Measurements from ENCODE around the gene ECI1.
"Not testable (repeated sequence)": the region's sequence is repeated elsewhere in the genome, so short reads cannot be mapped to it uniquely, and the experiment has no call there.

The ECI1 gene

DNA sequence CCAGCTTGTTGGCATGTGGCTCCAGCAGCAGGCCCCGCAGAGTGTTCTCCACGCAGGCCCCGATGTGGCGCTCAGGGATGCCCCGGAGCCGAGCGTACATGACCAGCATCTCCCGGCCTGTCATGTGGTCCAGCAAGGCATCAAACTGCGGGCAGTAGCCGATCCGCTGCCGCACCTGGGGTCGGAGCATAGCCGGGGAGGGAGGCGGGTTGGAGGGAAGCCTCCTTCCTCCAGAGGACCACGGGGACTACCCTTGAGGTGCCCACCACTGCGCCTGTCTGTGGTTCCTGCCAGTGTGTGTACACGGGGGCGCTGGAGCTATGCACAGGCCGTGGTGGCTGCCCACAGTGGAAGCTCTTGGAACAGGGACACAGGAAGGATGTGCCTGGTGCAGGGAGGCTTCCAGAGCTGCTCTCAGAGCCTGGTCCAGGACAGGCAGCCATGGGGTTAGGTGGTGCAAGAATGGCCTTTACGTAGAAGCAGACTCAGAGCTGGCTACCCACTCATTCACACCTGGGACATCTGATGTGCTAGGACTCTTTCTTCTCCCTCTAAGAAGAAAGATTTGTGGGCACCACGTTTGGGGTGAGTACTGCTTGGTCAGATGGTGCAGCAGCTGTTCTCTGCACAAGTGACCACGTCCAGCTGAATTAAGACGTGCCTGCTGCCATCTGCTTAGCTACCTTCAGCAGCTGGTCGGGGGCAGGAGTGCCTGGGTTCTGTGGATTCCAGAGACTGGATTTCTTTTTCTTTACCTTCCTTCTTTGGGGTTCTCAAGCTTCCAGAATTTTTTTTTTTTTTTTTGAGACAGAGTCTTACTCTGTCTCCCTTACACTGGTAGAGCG, 27.8 kb upstream of the ECI1 start:
- DNase-seq: no peak

DNA sequence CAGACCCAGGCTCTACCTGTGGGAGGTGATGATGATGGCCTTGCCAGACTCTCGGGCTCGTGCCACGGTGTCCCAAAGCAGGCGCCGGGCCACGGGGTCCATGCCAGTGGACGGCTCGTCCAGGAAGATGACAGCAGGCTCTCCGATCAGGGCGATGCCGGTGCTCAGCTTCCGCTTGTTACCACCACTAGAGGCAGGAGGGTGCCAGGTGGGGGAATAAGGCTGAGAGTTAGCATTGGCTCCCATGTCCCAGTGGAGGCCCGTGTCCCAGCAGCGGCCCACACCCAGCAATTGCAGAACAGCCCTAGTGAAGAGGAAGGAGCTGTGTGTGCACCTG, 26.9 kb upstream of the ECI1 start:
- no peak for DNase-seq

DNA sequence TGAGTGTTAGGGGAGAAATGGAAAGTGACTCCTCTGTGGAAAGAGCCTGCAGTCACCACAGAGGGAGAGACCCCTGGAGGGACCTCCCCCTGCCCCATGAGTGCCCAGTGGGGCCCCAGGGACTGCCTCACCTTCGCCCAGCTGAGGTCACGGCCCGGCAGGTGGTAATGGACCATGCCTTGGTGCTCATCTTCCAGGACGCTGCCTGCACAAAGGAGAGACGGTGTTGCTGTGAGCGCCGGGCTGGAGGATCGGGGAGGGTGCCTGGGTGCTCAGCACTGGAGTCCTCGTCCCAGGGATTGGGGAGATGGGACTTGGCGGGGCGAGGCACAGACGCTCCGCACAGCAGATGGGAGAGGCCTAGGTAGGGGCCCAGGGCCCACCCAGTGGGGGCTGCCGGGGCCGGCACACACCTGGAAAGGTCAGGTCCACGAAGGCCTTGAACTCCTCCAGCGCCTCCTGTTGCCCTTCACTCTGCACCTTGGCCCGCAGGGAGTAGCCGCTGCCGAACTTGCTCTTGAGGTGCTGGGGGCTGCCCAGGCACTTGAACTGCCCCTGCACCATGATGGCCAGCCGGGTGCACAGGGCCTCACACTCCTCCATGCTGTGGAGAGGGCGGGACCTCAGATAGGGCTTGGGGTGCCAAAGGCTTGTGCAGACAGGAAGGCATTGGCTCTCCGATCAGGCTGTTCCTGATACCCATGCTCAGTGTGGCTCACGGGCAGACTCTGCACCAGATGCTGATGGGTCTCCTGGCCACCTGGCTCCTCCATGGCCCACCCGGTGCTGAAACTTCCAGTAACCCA, 26.3 kb upstream of the ECI1 start:
- no peak for DNase-seq

DNA sequence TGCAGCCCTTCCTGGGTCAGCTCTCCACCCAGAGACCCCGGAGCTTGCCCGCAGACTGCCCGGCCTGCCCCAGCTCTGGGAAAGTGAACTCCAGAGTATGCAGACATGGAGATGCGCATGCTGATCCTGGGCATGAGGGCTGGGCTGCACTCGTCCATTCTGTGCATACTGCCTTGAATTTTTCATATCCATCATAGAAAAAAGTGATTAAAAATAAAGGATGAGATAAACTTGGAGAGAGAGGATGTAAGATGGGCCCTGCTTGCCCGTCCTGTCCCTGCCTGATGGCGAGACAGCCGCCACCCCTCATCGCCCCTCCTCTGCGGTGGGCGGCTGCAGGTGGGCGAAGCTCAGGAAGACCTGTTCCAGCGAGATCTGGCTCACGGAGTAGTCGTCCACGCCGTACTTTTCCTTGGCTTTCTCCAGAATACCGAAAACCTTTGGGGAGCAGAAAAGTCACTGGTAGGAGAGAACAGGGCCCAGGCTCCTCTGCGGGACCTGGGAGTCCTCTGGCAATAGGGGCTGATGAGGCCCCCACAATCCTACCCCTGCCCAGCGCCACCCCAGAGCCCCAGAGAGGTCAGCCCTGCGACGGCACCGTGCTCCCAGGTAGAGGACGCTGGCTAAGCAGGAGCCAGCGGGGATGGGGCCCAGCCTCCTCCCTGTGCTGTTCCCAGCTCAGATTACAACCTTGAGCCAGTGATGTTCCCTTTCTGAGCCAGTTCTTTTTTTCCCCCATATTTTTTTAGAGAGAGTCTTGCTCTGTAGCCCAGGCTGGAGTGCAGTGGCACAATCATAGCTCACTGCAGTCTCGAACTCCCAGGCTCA, 25.2 kb upstream of the ECI1 start:
- DNase-seq: no peak

DNA sequence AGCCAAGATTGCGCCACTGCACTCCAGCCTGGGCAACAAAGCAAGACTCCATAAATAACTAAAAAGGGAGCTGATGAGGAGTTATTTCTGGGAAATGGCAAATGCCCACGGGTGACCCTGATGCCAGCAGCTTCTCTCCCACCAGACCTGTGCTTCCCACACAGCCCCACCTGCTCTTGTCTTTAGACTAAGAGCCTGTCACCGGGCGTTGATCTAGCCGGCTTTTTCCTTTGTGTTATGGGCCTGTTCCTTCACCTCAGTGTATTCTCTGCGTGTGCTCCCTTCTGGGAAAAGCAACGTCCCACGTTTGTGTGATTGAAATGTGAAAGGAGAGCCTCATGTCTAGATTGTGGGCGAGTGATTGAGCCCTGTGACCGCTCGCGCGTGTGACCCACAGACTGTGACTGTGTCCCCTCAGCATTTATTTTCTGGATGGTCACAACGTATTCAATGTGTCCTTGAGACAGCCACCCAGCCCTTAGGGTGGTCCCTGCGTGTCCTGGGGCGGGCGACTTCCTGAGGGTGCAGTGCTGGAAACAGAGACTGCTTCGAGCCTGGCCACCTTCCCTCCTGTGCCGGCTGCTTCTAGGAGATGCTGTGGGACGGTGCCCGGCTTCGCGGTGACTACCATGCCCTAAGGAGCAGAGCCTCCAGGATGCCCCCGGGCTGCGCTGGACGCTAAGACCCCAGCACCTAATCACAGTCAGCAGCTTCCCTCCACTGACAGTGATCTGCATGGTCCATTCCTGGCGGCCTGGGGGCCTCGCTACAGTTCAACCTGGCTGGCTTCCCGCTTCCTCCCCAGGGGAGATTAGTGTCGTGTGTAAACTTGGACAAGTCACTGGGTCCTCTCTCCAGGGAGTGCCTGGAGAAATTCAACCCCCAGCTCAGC, 24.3 kb upstream of the ECI1 start:
- no peak for DNase-seq

DNA sequence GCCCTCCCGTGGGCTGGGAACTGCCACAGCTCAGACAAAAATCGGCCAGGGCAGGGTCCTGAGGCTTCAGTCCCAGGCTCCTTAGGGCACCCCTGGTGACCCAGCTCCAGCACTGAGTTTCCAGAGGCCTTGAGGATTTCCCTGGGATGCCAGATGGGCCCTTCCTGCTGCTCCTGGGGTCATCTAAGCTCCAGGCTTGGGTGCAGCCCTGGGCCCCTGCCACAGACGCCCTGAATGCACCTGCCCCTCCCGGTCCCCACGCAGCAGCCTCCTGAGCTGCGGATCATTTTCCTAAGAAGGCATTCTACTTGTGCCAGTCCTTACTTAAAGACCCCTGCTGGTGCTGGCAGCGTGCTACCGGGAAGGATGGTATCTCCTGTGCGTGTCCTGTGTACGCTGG, 22.5 kb upstream of the ECI1 start:
- DNase-seq: no peak

DNA sequence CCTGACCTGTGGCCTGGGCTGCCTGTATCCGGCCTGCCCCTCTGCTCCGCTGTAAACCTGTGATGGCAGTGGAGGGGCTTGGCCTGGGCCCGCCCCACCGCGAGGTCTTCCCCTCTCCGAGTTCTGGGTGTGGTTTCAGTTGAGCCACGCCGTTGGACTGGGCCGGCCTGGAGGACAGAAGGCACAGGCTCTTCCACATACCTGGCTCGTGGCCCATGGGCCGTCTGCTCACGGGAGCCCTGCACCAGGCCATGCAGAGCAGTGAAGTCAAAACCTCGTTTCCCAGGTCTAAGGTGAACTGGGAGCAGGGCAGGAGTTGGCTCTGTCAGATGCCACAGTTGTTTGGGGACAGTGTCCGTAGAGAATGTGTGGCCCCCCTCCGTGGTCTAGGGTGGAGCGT, 22.1 kb upstream of the ECI1 start:
- DNase-seq: no peak

DNA sequence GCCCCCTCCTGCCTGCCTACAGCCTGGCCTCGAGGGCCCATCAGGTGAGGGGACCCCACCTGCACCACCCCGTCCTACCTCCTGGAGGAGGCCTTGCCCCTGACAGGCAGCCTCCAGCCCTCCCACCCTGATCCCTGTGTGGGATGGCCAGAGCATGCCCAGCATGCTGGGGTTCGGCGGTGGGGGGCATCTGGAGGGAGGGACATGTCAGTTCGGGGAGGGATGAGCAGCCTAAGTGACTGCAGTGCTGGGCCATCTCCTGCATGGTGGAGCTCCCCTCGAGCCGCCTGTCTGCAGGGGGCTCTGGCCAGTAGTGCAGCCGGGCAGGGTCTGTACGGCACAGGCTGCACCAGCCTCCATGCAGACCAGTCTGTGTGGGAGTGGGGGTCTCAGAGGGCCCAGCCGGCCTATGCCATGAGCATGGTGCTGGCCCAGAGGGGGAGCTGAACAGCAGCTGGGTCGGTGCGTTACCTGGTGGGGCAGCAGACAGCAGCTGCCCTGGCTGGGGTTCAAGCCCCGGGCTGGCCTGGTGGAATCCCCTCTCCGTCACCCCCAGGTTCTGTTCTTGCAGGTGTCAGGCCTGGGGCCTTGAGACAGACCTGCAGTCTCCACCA, 20.6 kb upstream of the ECI1 start:
- no peak for DNase-seq

DNA sequence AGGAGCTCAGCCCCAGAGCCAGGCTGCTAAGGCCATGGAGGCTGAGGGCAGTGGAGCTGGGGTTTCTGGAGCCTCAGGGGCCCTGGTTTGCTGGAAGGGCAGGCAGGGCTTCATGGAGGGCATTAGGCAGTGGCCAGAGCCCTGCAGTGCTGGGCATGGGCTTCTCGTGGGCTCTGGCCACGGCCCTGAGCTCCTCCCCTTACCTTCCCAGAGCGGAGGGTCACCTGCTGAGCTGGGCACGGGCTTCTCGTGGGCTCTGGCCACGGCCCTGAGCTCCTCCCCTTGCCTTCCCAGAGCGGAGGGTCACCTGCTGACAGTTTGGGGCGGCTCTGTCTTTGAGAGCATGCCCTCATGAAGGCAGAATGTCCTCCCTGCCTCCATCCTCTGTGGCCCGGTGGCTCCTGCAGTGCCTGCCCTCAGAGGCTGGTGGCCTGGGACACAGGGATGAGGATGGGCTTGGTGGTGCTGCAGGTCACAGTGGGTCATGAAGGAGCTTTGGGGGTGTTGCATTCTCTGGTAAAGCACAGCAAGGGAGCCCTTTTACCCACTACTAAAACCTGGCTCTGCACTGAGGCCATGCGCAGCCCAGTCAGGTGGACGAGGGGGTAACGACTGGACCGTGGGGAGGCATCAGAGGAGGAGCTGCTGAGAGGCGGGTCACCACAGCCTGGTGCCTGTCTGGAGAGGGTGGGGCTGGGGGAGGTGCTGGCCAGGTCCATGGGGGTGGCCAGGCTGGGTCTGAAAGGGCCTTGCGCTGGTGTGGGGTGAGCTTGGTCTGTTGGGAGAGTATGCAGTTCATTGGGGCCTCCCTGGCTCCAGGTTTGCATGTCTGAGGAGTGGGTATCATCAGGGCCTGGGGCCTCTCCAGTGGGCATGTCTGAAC, 19.4 kb upstream of the ECI1 start:
- DNase-seq: no peak

DNA sequence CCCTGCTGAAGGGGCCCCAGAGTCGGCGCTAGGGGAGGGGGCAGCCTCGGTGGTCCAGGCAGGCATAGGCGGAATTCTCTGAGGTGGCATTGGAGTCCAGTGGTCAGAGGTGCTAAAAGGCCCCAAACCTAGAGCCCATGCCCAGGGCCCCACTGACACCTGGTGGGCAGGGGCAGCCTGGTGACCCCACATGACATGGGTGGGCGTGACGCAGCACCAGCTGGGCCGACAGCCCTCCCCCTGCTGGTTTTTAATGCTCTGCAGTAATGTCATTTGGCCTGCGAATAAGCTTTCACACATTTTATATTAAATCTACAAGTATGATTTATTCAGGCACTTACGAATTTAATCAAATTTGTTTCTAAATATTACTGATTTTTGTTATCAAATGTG, 18.7 kb upstream of the ECI1 start:
- no peak for DNase-seq

DNA sequence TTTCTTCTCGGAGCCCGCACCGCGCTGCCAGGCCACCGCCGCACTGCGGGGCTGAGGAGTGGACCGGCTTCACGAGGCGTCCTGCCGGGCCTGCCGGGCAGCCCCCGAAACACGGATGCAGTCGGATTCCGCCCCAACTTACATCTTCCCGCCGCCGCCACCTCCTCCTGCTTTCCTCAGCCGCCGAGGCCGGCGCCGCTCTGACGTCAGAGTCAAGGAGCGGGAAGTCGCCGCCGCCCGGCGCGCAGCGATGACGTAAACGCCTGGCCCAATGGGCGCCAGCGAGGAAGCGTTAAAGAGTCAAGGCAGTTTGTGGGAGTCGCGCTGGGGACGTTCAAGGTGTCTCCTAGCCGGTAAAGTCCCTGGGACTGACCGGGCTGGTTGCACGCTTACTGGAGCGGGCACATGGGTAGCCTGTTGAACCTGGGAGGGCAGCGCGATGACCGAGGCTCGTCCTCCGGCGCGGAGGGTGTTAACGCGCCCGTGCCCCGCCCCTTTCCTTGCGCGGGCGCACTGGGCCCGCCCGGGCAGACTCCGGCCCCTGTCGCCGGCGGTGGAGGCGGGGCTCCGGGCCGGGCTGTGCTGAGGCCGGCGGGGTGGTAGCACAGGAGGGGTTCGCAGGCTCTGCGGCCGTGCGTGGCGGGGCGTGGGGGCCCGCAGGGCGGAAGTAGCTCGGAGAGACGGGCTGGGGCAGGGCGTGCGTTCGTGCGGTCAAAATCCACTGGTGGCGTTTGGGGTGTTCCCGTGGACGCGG, 16.7 kb upstream of the ECI1 start, which contains the start of gene RNPS1:
Gene RNPS1 (minus strand): TSS at position 214 of the 754 bp plus-strand sequence. CDS start 3,483 bp downstream, outside the sequence.
- DNase-seq: peak; percentile 94 to 95

DNA sequence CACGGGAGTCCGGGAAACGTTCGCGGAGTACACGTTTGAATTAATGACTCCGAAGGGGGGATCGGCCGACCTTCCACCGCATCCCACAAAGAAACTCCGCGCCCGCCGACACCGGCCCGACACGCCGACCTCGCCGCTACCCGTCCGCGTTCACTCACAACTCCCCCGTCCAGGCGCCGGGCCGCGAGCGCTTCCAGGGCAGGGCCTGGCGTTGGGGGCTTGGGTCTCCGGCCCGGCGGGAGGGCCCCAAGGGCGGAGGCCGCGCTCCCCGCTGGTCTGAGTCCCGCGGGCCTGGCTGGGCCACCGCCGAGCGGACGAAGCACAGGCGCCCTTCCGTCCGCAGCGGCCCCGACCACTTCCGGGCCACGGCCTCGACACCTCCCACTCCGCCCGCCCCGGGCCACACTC, 16.1 kb upstream of the ECI1 start:
- DNase-seq: not testable (repeated sequence)

DNA sequence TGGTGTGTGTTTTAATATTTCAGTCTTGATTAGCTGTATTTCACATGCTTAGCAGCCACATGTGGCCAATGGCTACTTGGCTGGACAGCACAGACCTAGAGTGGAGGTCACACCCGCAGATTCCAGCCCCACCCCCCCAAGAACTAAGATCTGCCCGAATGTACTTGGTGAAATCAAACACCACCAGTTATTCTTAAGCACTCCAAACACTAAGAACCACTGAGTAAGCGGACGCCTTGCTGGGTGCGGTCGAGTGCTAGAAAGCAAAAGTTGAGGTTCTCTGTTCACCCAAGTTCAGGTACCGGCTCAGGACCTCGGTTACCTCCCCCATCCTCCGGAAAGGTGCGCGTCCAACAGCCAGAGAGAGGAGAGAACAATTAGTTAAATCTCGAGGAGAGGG, 15.5 kb upstream of the ECI1 start:
- peak in 1 of 2 donors; percentile 22 for DNase-seq

DNA sequence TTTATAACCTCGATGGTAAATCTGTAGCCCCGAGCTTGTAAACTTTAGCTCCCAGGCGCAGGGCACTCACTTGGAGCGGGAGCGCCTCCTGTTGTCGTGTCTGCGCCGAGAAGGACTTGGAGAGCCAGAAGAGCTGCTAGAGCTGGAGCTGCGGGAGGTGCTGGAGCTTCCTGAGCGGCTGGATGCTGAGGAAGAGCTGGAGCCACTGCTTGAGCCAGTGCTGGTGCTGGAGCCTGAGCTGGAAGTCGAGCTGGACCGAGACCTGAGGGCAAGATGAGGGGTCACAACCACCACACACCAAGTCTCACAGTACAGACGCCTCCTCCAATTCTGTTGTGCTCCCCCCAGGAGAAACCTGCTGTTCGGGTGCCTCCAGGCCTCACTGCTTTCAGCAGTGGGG, 11.6 kb upstream of the ECI1 start:
- DNase-seq: not testable (repeated sequence)

DNA sequence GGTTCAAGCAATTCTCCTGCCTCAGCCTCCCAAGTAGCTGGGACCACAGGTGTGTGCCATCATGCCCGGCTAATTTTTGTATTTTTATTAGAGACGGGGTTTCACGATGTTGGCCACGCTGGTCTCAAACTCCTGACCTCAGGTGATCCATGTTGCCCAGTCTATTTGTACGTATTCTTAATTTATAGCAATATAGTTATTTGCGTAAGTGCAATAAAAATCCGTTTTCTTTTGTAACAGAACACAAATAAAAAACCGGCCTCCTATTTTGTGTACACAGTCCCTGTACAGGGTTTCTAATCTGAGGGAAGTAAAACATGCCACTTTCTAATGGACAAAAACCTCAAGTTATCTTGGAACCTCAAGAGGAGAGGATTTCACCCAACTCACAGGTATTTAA, 8.9 kb upstream of the ECI1 start:
- no peak for DNase-seq

DNA sequence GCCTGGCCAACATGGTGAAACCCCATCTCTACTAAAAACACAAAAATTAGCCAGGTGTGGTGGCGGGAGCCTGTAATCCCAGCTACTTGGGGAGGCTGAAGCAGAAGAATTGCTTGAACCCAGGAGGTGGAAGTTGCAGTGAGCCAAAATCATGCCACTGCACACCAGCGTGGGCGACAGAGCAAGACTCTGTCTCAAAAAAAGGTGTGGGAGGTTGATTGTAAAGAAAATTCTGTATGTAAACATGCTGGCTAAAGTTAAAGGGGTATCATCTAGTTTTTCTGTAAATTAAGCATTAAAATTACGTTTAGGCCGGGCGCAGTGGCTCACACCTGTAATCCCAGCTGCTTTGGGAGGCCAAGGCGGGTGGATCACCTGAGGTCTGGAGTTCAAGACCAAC, 7.1 kb upstream of the ECI1 start:
- not testable (repeated sequence) for DNase-seq

DNA sequence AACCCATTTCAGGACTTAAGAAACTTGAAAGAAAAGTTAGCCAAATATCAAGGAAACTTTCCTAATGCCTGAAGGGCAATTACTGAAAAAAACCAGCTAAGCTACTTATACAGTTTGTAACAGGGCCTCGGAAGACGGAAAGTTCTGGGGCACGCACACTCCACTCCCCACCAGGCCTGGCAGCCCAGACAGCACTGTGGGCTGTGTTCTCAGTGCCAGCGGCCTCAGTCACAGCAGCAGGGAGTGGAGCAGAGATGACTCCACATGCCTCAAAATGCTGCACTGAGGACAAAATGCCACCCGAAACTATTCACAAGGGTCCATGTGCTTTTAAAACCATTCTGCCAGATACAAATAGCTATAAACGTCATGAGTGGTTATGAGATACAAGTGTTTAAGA, 6.3 kb upstream of the ECI1 start:
- DNase-seq: no peak

DNA sequence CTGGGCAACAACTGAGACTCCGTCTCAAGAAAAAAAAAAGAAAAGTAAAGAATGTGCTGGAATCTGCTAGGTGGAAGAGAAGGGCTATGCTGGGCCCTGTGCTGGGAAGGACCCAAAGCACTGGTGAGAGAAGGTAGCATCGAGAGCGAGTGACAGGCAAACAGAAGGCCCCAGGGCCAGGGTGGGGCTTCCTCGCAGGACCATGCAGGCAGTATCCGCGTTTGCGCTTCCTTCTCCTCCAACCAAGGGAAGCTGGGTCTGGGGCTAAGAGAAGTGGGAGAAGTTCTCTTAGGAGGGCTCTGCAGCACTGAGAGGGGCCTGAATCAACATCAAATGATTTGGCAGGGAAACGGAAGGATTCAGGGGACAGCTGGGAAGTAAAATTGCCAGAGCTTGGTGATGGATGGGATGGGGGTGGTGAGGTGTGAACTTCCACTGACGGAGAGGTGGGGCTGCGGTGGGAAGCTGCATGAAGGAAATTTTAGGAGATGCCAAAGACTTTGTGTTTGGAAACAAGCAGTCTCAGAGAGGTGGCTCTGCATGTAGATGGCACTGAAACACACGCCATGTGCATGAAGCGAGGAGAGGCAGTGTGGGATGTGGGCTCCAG, 5.2 kb upstream of the ECI1 start:
- DNase-seq: no peak

DNA sequence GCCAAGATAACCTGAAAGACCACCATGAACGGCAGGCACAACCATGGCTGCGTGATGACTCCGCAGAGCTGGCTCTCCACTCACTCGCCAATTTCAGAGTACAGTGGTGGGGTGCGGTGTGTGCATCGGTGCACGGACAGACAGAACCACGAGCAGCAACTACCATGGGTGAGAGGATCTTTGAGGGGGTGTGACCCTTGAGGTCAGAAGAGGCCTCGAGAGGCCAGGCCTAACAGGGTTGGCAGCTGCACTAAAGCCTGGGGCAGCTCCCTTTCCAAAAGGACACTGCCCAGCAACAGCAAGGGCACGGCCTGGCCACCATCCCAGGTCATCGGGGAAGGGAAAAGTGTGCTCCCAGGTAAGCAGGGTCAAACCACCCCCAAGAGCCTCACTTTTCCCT, 1.9 kb upstream of the ECI1 start:
- DNase-seq: no peak

DNA sequence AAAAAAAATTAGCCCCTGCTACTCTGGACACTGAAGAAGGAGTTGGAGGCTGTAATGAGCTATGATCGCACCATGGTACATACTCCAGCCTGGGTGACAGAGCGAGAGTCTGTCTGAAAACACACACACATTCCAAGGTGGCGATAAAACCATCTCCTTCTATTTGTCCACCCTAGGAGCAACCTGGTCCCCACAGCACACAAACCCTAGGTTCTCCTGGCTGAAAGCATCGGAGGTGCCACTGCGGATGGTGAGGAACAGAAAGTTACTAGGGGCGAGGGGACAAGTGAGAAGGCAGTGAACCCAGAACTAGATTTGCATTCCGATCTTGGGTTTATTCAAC, 1.4 kb upstream of the ECI1 start:
- DNase-seq: no peak

Measured in CD4-positive, alpha-beta T cell treated with Interleukin-1 beta for 1 hour (primary cell).